ENCODE results near the gene INCA1.
"Not testable (repeated sequence)": the region's sequence is repeated elsewhere in the genome, so short reads cannot be mapped to it uniquely, and the experiment has no call there.

Gene INCA1

GRCh38 chr17:4997302-4998026 is at the start of gene INCA1, which contains the start of gene KIF1C:
Gene INCA1 (minus strand): TSS chr17:4997522. CDS start chr17:4994437, 3,085 bp downstream.
Gene KIF1C (plus strand): TSS chr17:4997950. CDS start chr17:5000247, 2,297 bp downstream.
- DNase-seq (ENCODE audit: low read depth): no peak

- DNase-seq (ENCODE audit: low read depth): no peak
These were observed 48.2 kb upstream of the INCA1 start for GRCh38 chr17:5045496-5045895.

GRCh38 chr17:5044630-5045029 is 47.3 kb upstream of the INCA1 start:
- DNase-seq (ENCODE audit: low read depth): no peak

- no peak for DNase-seq (ENCODE audit: low read depth)
These were observed 46.2 kb upstream of the INCA1 start for GRCh38 chr17:5043524-5043923.

GRCh38 chr17:5042157-5043022 is 45.1 kb upstream of the INCA1 start:
- no peak for DNase-seq (ENCODE audit: low read depth)

GRCh38 chr17:5035315-5035714 is 38.0 kb upstream of the INCA1 start, which contains the start of gene SLC52A1:
Gene SLC52A1 (minus strand): TSS chr17:5035426. CDS start chr17:5034606, 820 bp downstream.
- no peak for DNase-seq (ENCODE audit: low read depth)

- DNase-seq (ENCODE audit: low read depth): no peak
These were observed 37.3 kb upstream of the INCA1 start for GRCh38 chr17:5034651-5035050.

GRCh38 chr17:5034063-5034462 is 36.7 kb upstream of the INCA1 start:
- DNase-seq (ENCODE audit: low read depth): no peak

- DNase-seq (ENCODE audit: low read depth): no peak
These were observed 36.2 kb upstream of the INCA1 start for GRCh38 chr17:5033352-5034015.

GRCh38 chr17:5032865-5033264 is 35.5 kb upstream of the INCA1 start:
- no peak for DNase-seq (ENCODE audit: low read depth)

- peak; percentile 29 for DNase-seq (ENCODE audit: low read depth)
These were observed 34.2 kb upstream of the INCA1 start for GRCh38 chr17:5031365-5032082.

GRCh38 chr17:5030168-5030567 is 32.8 kb upstream of the INCA1 start:
- DNase-seq (ENCODE audit: low read depth): not testable (repeated sequence)

- DNase-seq (ENCODE audit: low read depth): no peak
These were observed 30.6 kb upstream of the INCA1 start for GRCh38 chr17:5027916-5028315.

- DNase-seq (ENCODE audit: low read depth): no peak
These were observed 30.0 kb upstream of the INCA1 start for GRCh38 chr17:5027299-5027698.

- no peak for DNase-seq (ENCODE audit: low read depth)
These were observed 27.3 kb upstream of the INCA1 start for GRCh38 chr17:5024604-5025003.

GRCh38 chr17:5023588-5024147 is 26.3 kb upstream of the INCA1 start:
- no peak for DNase-seq (ENCODE audit: low read depth)

GRCh38 chr17:5022171-5022711 is 24.9 kb upstream of the INCA1 start:
- no peak for DNase-seq (ENCODE audit: low read depth)

- DNase-seq (ENCODE audit: low read depth): no peak
These were observed 23.2 kb upstream of the INCA1 start for GRCh38 chr17:5020502-5021023.

GRCh38 chr17:5019475-5019956 is 22.2 kb upstream of the INCA1 start:
- no peak for DNase-seq (ENCODE audit: low read depth)

- DNase-seq (ENCODE audit: low read depth): no peak
These were observed 17.0 kb upstream of the INCA1 start for GRCh38 chr17:5014357-5014756.

- DNase-seq (ENCODE audit: low read depth): no peak
These were observed 14.6 kb upstream of the INCA1 start for GRCh38 chr17:5011928-5012327.
